Measurements from ENCODE around the gene TUFT1.

The TUFT1 gene

GRCh38 chr1:151508833-151509232 is 31.3 kb upstream of the TUFT1 start:
- DNase-seq (ENCODE audit: insufficient read length, low spot score) (no peak), FAIRE-seq (no peak)
- TF ChIP-seq CTCF (IDR thresholded peaks at IDR 0.05; ENCODE audit: insufficient read depth, missing control alignments) = no peak

GRCh38 chr1:151509350-151510019 is 30.6 kb upstream of the TUFT1 start:
- FAIRE-seq (no peak), DNase-seq (ENCODE audit: insufficient read length, low spot score) (no peak)
- TF ChIP-seq CTCF (IDR thresholded peaks at IDR 0.05; ENCODE audit: insufficient read depth, missing control alignments) = no peak

DNA sequence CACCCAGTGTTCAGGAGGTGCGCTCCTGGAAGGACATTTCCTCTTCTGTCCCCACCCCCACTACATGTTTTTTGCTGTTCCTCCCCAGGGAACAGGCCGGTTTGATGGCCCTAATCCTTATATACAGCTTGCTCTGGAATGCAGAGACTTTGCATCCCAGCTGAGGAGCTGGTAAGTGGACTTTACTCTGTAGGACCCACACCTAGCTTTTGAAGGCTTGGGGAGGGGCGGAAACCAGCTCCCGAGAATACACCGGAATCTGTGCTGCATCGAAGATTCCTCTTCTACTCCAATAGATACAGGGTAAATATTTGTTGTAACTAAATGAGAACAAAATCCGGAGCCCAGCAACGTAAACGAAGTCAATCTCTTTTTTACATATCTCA is 30.1 kb upstream of the TUFT1 start:
- DNase-seq (ENCODE audit: insufficient read length, low spot score) = no peak
- no peak for FAIRE-seq
- TF ChIP-seq CTCF (IDR thresholded peaks at IDR 0.05; ENCODE audit: insufficient read depth, missing control alignments) = no peak

DNA sequence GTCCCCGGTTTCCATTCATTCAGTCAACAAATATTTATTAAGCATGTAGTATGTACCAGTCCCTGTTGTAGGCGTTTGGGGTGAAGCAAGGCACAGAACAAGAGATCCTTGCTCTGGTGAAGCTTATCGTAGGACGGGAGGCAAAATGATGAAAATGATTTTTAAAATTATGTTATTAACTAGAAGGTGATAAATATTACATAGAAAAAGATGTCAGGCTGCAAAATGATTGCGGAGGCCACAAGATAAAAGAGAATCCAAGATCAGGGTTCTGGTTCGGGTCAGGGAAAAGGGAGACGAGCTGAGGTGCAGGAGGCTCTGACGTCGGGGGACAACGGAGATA is 29.5 kb upstream of the TUFT1 start:
- no peak for TF ChIP-seq CTCF (IDR thresholded peaks at IDR 0.05; ENCODE audit: insufficient read depth, missing control alignments)
- FAIRE-seq = no peak
- no peak for DNase-seq (ENCODE audit: insufficient read length, low spot score)

- FAIRE-seq (no peak), DNase-seq (ENCODE audit: insufficient read length, low spot score) (peak; percentile 91)
- no peak for TF ChIP-seq CTCF (IDR thresholded peaks at IDR 0.05; ENCODE audit: insufficient read depth, missing control alignments)
Measured at GRCh38 chr1:151510957-151511635, 29.0 kb upstream of the TUFT1 start, which contains the start of gene CGN. Gene CGN, plus strand, starts transcription at chr1:151511387. Its CDS starts 7,133 bp downstream, at chr1:151518520.

- no peak for TF ChIP-seq CTCF (IDR thresholded peaks at IDR 0.05; ENCODE audit: insufficient read depth, missing control alignments)
- FAIRE-seq = no peak
- DNase-seq (ENCODE audit: insufficient read length, low spot score) = no peak
Measured at GRCh38 chr1:151511636-151512215, 28.4 kb upstream of the TUFT1 start.

DNA sequence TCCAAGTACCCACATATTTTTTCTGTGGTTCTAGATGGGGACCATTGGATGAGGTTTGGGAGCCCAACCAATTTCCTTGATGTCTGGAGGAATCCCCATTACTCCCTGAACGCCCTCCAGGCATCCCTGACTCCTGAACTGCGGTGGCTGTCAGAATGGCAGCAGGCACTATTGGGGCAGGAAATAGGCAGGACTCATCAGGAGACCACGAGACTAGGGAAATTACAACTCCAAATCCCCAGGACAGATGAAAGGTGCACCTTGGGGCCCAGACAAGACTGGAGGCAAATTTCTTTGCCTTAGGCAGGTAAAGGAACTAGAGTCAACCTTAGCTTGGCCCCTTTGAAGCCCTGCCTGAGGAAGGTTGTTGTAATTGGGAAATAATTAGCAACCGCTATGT is 27.8 kb upstream of the TUFT1 start:
- no peak for DNase-seq (ENCODE audit: insufficient read length, low spot score)
- TF ChIP-seq CTCF (IDR thresholded peaks at IDR 0.05; ENCODE audit: insufficient read depth, missing control alignments) = no peak

More for the DNA sequence above, 27.8 kb upstream of the TUFT1 start:
- FAIRE-seq = no peak

Data from D721Med (cell line).